Aorta (tissue), 5 donors: ENCODE data around the gene PICK1. TPM values are rescaled to one million over a fixed set of nuclear protein-coding genes. Genes with fewer than 3 reads are reported as not detected.
"Not testable (repeated sequence)": the region's sequence is repeated elsewhere in the genome, so short reads cannot be mapped to it uniquely, and the experiment has no call there.

Experiments used
- ATAC-seq: fragments of 200-7000 bp; cut with Tn5 transposase; one replicate; pipeline ENCODE4 v1.9.1; 2022; ENCODE audit warnings: moderate library complexity; ENCODE audit not compliant: low FRiP score
- DNase-seq, 2 donors: peaks; one replicate each; pipeline ENCODE4 v3.0.0-alpha.2; 2020
- H3K27ac ChIP-seq, 2 donors: one replicate each; pipeline ENCODE4 v1.5.1; 2013; ENCODE audit warnings: low read length in 2 of 2, mild to moderate bottlenecking in 2 of 2, moderate library complexity in 2 of 2, control low read depth in 1 of 2, inconsistent platforms in 1 of 2, low read depth in 1 of 2
- H3K27me3 ChIP-seq, 2 donors: one replicate each; pipeline ENCODE4 v1.6.1; 2013; ENCODE audit warnings: control low read depth in 1 of 2, low read length in 1 of 2, mild to moderate bottlenecking in 1 of 2, moderate library complexity in 1 of 2; ENCODE audit not compliant: insufficient read depth in 2 of 2, control insufficient read depth in 1 of 2
- H3K36me3 ChIP-seq, 2 donors: one replicate each; pipeline ENCODE4 v1.6.1; 2013; ENCODE audit warnings: control low read depth in 1 of 2, low read length in 1 of 2, mild to moderate bottlenecking in 1 of 2; ENCODE audit not compliant: insufficient read depth in 2 of 2, control insufficient read depth in 1 of 2
- H3K4me1 ChIP-seq, 2 donors: one replicate each; pipeline ENCODE4 v1.6.1; 2013; ENCODE audit warnings: low read length in 2 of 2, control low read depth in 1 of 2, mild to moderate bottlenecking in 1 of 2, moderate library complexity in 1 of 2; ENCODE audit not compliant: insufficient read depth in 2 of 2, control insufficient read depth in 1 of 2
- H3K4me3 ChIP-seq, 2 donors: one replicate each; pipeline ENCODE4 v1.5.1; 2013; ENCODE audit warnings: low read length in 2 of 2, control low read depth in 1 of 2, mild to moderate bottlenecking in 1 of 2
- H3K9me3 ChIP-seq: one replicate; pipeline ENCODE4 v1.6.1; 2013; ENCODE audit warnings: mild to moderate bottlenecking, low read length; ENCODE audit not compliant: control insufficient read depth
- WGBS, 2 donors: extraction: QIAGEN DNeasy Blood & Tissue Kit; methylation state at CpG; one replicate each; pipeline ENCODE4 v1.1.7; 2013; 5-methylcytosine and 5-hydroxymethylcytosine counted together
- intact Hi-C, 2 donors: fragments of 100-400 bp; cut with DNase I; formaldehyde crosslinking; loops; one replicate each; pipeline versions ENCODE4 v1.14.2 to v1.15.0; 2022
- polyA plus RNA-seq, 2 donors: library from polyadenylated mRNA; stranded (reverse); fragments of 200-250 nt; gene quantifications; one replicate each; pipeline ENCODE4 v1.2.3, GENCODE V29; 2013
- total RNA-seq, 2 donors: library from RNA; stranded (reverse); fragmentation: NEBNext Ultra II Directional; extraction: Animal tissue kit (Norgen Biotek cat#: 25700); gene quantifications; one replicate each; pipeline ENCODE4 v1.2.1, GENCODE V29; 2021
- donor health status: healthy with polysubstance abuse.
- donor health status: Bipolar disorder and iron deficiency.
- donor health status: DM: no; HTN: no; CAD: no.
- donor health status: DM: no; HTN: no; CAD: no.
- donor health status: DM: yes; HTN: yes; CAD: no.

The PICK1 gene
- total and polyA plus RNA-seq, 4 donors: 9.5 to 46.2 (median 25.7) TPM

DNA sequence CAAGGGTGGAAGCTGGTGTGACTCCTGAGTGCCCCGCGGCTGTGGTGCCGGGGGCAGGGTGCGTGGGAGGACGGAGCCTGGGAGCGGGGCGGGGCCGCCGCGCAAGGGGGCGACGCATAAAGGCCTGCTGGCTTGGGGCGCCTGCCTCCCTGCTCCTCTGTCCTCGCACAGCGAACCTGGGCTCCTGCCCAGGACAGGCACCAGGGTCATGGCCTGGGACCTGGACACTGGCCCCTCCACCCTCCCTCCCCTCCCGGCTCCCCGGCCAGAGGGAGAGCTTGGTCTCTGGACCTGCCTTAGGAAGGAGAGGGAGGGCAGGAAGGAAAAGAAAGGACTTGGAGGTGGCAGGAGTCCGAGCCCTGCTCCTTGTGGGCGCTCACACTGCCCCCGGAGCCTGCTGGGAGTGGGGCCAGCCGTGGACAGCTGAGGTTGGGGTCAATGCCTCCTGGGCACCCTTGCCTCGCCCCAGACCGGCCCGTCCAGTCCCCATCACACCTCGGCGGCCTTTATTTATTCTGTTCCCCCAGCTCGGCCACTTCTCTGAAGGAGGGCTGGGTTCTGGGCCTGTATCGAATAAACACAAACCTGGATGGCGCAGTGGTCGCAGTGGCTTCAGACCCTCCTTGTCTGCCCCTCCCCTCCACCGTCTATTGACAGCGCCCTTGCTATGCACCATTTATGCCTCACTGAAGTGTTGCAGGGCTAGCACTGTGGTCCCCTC is 18.1 kb downstream of the PICK1 start:
- H3K4me3 ChIP-seq: no peak overlapping the region
- no peak overlapping the region for H3K27ac ChIP-seq
- DNase-seq (no peak), ATAC-seq (no peak)
- no peaks in the 10 kb centered on the region for H3K4me1 ChIP-seq
- no peaks in the 10 kb centered on the region for H3K27me3 ChIP-seq
- no peaks in the 10 kb centered on the region for H3K36me3 ChIP-seq
- H3K9me3 ChIP-seq: no peaks in the 10 kb centered on the region
- 93% methylated on average over 27 to 32 of the region's 32 CpGs for WGBS, 2 donors
- intact Hi-C loops: no loop called here

GRCh38 chr22:38075961-38076360 is 18.8 kb downstream of the PICK1 start:
- Histone ChIP-seq H3K27me3 (no peaks in the 10 kb centered on the region), H3K27ac (no peak overlapping the region), H3K4me3 (no peak overlapping the region), H3K36me3 (no peaks in the 10 kb centered on the region), H3K4me1 (no peaks in the 10 kb centered on the region), H3K9me3 (no peaks in the 10 kb centered on the region)
- intact Hi-C loops: no loop called here
- DNase-seq (no peak), ATAC-seq (no peak)
- 87% methylated on average over 13 of the region's 13 CpGs for WGBS, 2 donors

- WGBS, 2 donors: 87 to 89% methylated on average over 12 of the region's 12 CpGs
- no peaks in the 10 kb centered on the region for H3K9me3 ChIP-seq
- H3K27ac ChIP-seq: no peak overlapping the region
- H3K4me1 ChIP-seq: no peaks in the 10 kb centered on the region
- no peaks in the 10 kb centered on the region for H3K36me3 ChIP-seq
- no peaks in the 10 kb centered on the region for H3K27me3 ChIP-seq
- intact Hi-C loops: no loop called here
- H3K4me3 ChIP-seq: no peak overlapping the region
- ATAC-seq (no peak), DNase-seq (no peak)
These were observed 19.9 kb downstream of the PICK1 start for GRCh38 chr22:38077096-38077495.

- H3K4me1 ChIP-seq: no peaks in the 10 kb centered on the region
- H3K27ac ChIP-seq: no peak overlapping the region
- intact Hi-C loops: no loop called here
- H3K27me3 ChIP-seq: no peaks in the 10 kb centered on the region
- H3K9me3 ChIP-seq: no peaks in the 10 kb centered on the region
- 80 to 82% methylated on average over 14 of the region's 14 CpGs for WGBS, 2 donors
- H3K36me3 ChIP-seq: no peaks in the 10 kb centered on the region
- no peak overlapping the region for H3K4me3 ChIP-seq
- DNase-seq (no peak), ATAC-seq (no peak)
These were observed 20.4 kb downstream of the PICK1 start for GRCh38 chr22:38077595-38077994.

GRCh38 chr22:38078046-38078840 is 21.0 kb downstream of the PICK1 start:
- Histone ChIP-seq H3K27me3 (no peaks in the 10 kb centered on the region), H3K4me1 (no peaks in the 10 kb centered on the region), H3K27ac (no peak overlapping the region), H3K4me3 (no peak overlapping the region), H3K36me3 (no peaks in the 10 kb centered on the region), H3K9me3 (no peaks in the 10 kb centered on the region)
- DNase-seq (peak in 1 of 2 donors; percentile 39), ATAC-seq (no peak)
- 77 to 78% methylated on average over 20 to 22 of the region's 22 CpGs for WGBS, 2 donors
- intact Hi-C loops: no loop called here

DNA sequence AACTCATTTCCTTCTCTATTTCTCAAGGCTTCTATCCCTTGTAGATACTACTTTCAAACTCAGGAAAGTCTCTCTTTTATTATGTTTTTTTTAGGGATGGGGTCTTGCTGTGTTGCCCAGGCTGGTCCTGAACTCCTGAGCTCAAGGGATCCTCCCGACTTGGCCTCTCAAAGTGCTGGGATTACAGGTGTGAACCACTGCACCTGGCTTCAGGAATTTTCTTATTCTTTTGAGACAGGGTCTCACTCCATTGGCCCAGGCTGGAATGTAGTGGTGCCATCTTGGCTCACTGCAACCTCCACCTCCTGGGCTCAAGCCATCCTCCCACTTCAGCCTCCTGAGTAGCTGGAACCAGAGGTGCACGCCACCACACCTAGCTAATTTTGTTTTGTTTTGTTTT is 22.0 kb downstream of the PICK1 start:
- H3K9me3 ChIP-seq, intact Hi-C loops, H3K27me3 ChIP-seq, ATAC-seq, DNase-seq, H3K4me1 ChIP-seq, H3K36me3 ChIP-seq, H3K27ac ChIP-seq, H3K4me3 ChIP-seq: not testable (repeated sequence)
- WGBS, 2 donors: 96 to 100% methylated on average over 2 of the region's 2 CpGs

DNA sequence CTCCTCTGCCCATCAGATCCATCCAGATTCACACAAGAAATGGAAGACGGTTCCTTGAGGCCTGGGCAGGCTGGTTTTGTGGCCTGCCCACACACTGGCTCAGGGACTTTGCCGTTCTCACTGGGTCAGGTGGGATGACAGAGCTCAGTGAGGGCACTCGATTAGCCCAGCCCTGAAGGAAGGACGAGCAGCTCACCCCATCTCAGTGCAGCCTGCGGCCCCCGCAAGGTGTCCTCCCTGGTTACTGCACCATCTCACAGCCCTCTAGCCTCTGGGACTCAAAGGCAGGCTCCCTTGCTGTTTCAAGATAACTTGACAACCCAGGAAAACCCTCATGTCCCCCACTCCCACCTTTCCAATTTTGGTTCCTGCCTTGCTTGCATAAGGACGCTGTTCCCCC is 22.6 kb downstream of the PICK1 start:
- no peaks in the 10 kb centered on the region for H3K4me1 ChIP-seq
- no peaks in the 10 kb centered on the region for H3K9me3 ChIP-seq
- no peak overlapping the region for H3K27ac ChIP-seq
- no peak for ATAC-seq
- WGBS, 2 donors: 92 to 93% methylated on average over 7 of the region's 7 CpGs
- DNase-seq: peak in 1 of 2 donors; percentile 38
- H3K36me3 ChIP-seq: no peaks in the 10 kb centered on the region
- intact Hi-C loops: no loop called here
- no peaks in the 10 kb centered on the region for H3K27me3 ChIP-seq
- no peak overlapping the region for H3K4me3 ChIP-seq

DNA sequence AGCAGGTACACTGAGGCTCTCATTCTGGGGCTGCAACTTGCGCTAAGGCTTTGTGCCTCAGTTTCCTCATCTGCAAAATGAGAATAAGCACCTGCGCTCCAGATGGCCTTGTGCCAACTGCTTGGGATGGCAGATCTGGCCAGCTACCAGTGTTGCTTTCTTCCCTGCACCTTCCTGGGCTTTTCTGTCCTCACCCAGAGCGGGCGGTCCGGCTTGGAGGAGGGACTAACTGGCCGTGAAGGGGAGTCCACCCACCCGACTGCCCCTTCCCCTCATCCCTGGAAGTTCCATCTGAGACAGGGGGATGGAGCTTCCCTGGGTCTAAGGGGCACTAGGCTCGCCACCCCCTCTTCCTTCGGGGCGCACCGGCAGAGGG is 23.3 kb downstream of the PICK1 start:
- no peaks in the 10 kb centered on the region for H3K4me1 ChIP-seq
- ATAC-seq (no peak), DNase-seq (no peak)
- H3K36me3 ChIP-seq: no peaks in the 10 kb centered on the region
- H3K4me3 ChIP-seq: no peak overlapping the region
- intact Hi-C loops: no loop called here
- WGBS, 2 donors: 67% methylated on average over 9 to 11 of the region's 11 CpGs
- no peaks in the 10 kb centered on the region for H3K9me3 ChIP-seq
- H3K27ac ChIP-seq: no peak overlapping the region
- no peaks in the 10 kb centered on the region for H3K27me3 ChIP-seq
